Measurements from ENCODE around the gene SKIC8.
"Not testable (repeated sequence)": the region's sequence is repeated elsewhere in the genome, so short reads cannot be mapped to it uniquely, and the experiment has no call there.

The SKIC8 gene

DNA sequence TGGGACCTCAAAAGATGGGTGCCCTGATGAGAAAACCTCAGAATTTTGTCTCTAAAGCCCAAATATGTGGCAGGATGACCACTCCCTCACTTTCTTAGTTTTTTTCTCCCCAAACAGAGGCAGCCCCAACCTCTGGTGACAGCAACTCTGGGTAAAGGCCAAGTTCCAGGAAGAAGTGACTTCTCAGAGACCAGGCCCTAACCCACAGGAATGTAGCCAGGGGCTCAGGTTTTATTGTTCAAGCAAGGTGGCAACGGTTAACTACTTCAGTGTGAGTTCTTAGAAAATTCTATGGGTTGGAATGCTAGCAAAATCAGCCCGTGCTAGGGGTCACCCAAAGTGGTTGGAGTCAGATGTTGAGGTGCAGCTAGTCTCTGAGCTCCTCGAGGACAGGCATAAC is 40.2 kb downstream of the SKIC8 start:
- DNase-seq (ENCODE audit: insufficient read length, low spot score) (no peak), FAIRE-seq (no peak)

DNA sequence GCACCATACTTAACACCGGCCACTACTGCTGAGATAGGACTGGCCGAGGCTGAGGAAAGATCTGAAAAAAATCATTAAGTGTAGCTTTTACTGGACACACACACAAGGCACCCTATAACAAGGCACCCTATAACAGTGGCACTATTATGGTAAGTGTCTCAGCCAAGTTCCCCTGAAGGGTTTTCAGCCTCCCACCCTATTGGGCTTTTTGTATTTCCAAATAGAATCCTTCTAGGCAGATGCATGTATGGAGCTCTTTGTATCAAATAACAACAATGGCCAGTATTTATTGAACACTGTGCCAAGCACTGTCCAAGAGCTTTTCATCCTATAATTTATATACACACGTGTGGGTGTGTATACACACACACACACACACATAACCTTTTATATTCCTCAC is 41.7 kb downstream of the SKIC8 start:
- no peak for FAIRE-seq

DNA sequence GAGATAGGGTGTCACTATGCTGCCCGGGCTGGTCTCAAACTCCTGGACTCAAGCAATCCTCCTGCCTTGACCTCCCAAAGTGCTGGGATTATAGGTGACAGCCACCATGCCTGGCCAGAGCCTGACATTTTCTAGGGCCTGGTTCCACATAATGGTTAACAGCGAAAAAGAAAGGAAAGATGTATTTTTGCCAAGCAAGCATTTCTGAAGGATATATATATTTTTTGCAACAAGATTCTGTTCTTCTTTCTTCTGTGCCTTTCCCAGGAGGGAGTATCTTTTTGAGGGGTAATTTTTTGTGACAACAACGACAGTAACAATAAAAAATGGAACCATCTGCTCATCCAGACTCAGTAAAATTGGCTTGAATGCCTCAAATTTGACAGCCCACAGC is 43.4 kb downstream of the SKIC8 start:
- no peak for FAIRE-seq
- no peak for DNase-seq (ENCODE audit: insufficient read length, low spot score)

More for the DNA sequence above, 41.7 kb downstream of the SKIC8 start:
- no peak for DNase-seq (ENCODE audit: insufficient read length, low spot score)

DNA sequence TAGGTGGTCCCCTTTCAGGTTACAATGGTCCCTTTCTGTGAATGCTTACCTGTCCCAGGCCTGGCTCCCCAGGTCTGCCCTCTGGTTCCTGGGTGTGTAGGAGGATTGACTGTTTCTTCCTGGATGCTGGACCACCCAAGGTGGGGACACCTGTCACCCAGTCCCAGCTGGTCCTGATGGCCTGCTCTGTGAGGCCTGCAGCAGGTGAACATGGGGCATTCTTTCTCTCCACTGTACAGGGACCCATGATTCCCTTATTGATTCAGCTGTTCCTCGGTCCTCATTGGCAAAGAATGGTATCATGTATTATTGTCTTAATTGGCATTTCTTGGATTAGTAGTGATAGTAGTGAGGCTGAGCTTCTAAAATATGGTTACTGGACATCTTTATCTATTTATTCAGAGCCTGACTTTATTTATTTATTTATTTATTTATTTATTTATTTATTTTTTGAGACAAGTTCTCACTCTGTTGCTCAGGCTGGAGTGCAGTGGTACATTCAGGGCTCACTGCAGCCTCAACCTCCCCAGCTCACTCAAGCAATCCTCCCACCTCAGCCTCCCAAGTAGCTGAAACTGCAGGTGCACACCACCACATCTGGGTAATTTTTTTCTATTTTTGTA is 43.9 kb downstream of the SKIC8 start:
- no peak for FAIRE-seq
- no peak for DNase-seq (ENCODE audit: insufficient read length, low spot score)

- no peak for DNase-seq (ENCODE audit: insufficient read length, low spot score)
- no peak for FAIRE-seq
Observed at GRCh38 chr15:78251136-78251535, 48.3 kb downstream of the SKIC8 start.

- FAIRE-seq (no peak), DNase-seq (ENCODE audit: insufficient read length, low spot score) (no peak)
Observed at GRCh38 chr15:78249131-78249530, 50.3 kb downstream of the SKIC8 start.

GRCh38 chr15:78247911-78248310 is 51.5 kb downstream of the SKIC8 start:
- no peak for DNase-seq (ENCODE audit: insufficient read length, low spot score)
- FAIRE-seq, result no peak

GRCh38 chr15:78245976-78246620 is 53.3 kb downstream of the SKIC8 start:
- not testable (repeated sequence) for FAIRE-seq; DNase-seq (ENCODE audit: insufficient read length, low spot score)

GRCh38 chr15:78245392-78245791 is 54.0 kb downstream of the SKIC8 start:
- not testable (repeated sequence) for DNase-seq (ENCODE audit: insufficient read length, low spot score); FAIRE-seq

DNA sequence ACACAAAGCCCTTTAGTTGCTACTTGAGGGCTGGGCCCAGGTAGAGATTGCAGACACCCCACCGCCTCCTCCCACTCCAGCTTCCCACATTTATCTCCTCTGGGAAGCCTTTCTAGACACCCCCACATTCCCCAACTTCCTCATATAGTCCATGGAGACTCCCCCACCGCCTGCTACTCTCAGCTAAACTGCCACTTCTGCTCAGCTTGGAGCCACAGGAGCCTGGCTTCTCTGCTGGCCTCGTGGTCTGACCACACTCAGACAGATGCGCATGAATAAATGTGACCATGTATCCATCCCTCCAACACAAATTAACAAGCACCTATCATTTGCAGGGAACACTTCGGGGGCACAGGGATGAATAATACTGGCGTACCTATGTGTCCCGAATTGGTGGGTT is 54.5 kb downstream of the SKIC8 start:
- DNase-seq (ENCODE audit: insufficient read length, low spot score), result no peak
- no peak for FAIRE-seq

- FAIRE-seq (no peak), DNase-seq (ENCODE audit: insufficient read length, low spot score) (no peak)
Observed at GRCh38 chr15:78244101-78244500, 55.3 kb downstream of the SKIC8 start.

GRCh38 chr15:78243491-78243941 is 55.9 kb downstream of the SKIC8 start:
- DNase-seq (ENCODE audit: insufficient read length, low spot score), result no peak
- FAIRE-seq, result no peak

DNA sequence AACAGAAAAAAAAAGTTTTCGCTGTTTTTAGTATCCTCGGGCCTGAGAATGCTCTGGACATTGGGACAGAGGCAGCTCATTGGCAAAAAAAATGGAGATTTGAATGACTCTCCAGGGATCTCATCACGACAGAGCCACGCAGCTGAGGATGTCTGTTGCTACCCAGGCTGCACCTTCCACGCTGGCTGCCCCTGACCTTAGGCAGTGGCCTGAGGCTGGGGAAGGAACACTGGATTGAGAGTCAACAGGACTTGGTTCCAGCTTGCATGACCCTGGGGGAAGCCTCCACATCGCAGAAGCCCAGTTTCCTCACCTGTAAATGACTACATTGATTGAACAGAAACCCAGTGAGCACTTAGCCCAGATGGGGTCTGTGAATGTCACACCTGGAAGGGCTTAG is 56.4 kb downstream of the SKIC8 start:
- DNase-seq (ENCODE audit: insufficient read length, low spot score), result no peak
- no peak for FAIRE-seq

GRCh38 chr15:78242128-78242527 is 57.3 kb downstream of the SKIC8 start:
- no peak for DNase-seq (ENCODE audit: insufficient read length, low spot score)

DNA sequence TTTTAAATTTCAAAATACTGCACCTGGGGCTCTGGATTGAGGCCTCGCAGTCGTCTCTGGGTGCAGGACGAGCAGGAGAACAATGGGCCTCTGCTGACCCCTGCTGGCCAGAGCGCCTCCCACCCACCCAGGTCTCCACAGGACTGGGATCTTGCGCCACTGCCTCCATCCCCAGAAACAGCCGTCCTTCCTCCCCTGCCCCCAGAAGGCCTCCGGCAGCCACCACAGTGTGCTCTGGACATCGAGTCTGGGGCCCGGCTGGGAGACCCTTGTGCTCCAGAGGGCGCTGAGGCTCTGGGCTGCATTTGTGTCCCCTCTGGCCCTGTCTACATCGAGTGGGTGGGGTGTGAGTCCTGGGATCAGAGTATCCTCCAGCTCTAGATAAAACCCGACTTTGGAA is 58.4 kb downstream of the SKIC8 start:
- FAIRE-seq (peak; percentile 80), DNase-seq (ENCODE audit: insufficient read length, low spot score) (peak; percentile 94)

More at GRCh38 chr15:78242128-78242527, 57.3 kb downstream of the SKIC8 start:
- no peak for FAIRE-seq

GRCh38 chr15:78239811-78240210 is 59.6 kb downstream of the SKIC8 start:
- DNase-seq (ENCODE audit: insufficient read length, low spot score) (no peak), FAIRE-seq (no peak)

DNA sequence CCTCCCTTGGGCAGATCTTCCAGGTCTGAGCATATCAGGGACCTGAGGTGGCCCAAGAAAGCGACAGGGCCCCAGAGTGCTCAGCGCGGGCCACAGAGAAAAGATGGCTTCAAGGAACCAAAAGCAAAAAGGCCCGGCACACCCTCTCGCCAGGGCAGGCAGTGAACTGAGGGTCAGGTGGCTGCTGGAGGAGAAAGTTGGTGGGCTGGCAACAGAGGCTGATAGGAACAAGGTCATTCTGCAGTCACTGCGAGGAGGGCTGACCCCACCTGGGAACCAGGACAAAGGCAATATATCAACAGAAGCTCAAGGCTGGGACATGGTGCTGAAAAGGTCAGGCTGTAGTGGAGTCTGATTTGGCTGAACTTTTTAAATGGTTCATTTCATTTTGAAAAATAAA is 62.3 kb downstream of the SKIC8 start:
- DNase-seq (ENCODE audit: insufficient read length, low spot score) (no peak), FAIRE-seq (no peak)

DNA sequence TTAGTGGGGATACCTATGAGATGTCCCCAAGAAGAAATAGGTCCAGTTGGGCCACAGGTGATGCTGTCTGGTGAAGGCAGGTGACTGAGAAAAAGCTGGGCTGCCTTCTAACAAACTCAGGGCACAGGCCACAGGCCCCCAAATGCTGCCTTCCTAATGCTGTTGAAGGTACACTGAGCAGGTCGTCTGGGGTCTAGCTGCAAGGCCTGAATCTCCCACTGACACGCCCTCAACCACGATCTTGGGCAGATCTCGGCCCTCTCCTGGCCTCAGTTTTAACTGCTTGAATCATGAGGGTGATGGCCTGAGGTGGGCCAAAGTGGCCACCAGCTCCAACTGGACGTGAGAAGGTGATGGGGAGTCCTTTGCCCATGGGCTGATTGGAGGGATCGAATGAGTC is 62.9 kb downstream of the SKIC8 start:
- FAIRE-seq, result no peak
- DNase-seq (ENCODE audit: insufficient read length, low spot score), result no peak

DNA sequence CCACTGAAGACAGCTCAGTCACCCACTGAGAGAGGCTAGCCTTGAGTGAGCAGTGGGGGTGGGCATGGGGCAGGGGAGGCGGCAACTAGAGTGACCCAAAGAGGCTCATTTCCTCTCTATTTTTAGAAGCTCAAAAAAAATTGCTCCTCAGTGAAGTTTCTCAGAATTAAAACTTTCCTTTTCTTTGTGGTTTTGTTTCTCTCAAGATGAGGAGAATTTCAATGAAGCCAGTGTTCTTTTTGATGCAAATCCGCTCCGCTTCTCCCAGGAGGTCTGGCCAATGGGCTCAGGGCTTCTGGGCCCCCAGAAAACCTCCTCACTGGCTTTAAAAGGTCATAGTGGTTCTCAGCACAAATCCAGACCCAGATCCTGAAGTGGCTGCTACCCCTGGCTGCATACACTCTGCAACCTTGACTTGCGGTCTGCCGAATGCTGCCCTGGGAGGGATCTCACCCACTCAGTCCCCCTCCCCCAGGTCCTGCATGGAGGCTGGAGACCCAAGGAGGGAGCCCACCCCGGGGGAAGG is 64.8 kb downstream of the SKIC8 start, which contains the start of gene ACSBG1:
ACSBG1 (minus strand) TSS at position 51 of the 526 bp plus-strand sequence. CDS start 64 bp downstream, outside the sequence.
- FAIRE-seq (no peak), DNase-seq (ENCODE audit: insufficient read length, low spot score) (no peak)

DNA sequence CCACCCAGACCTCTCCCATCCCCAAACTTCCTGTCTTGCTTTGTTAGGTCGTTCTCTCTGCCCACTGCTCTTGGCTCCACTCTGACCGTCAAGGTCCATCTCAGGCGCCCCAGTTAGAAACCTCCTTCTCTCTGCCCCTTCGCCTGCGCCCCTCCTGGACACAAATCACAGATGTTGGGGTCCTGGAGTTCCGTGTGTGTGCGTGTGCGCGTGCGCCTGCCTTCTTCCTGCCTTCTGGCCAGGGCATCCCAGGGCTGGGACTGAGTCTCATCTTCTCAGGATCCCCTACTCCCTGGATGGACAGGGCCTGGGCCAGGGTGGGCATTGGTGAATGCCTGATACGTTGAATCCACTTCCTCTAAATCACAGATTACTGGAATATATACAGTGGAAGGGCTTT is 65.9 kb downstream of the SKIC8 start:
- FAIRE-seq (no peak), DNase-seq (ENCODE audit: insufficient read length, low spot score) (no peak)
